Stimulated activated CD4-positive, alpha-beta T cell treated with anti-CD3 and anti-CD28 coated beads, TNF-alpha, amount 100 ng/mL, for 48 hours (primary cell): ENCODE results near the gene TRIM47.
"Not testable (repeated sequence)": the region's sequence is repeated elsewhere in the genome, so short reads cannot be mapped to it uniquely, and the experiment has no call there.

ENCODE experiments used
- DNase-seq, 3 donors: peaks; one replicate each; pipeline ENCODE4 v3.0.0-alpha.2; 2020; ENCODE audit warnings: low read depth in 3 of 3

The TRIM47 gene

GRCh38 chr17:75892556-75893224 is 14.3 kb upstream of the TRIM47 start:
- no peak for DNase-seq

- no peak for DNase-seq
These were observed 13.5 kb upstream of the TRIM47 start for GRCh38 chr17:75891605-75892555.

GRCh38 chr17:75891022-75891604 is 12.7 kb upstream of the TRIM47 start:
- no peak for DNase-seq

GRCh38 chr17:75889454-75889853 is 11.1 kb upstream of the TRIM47 start:
- no peak for DNase-seq

DNA sequence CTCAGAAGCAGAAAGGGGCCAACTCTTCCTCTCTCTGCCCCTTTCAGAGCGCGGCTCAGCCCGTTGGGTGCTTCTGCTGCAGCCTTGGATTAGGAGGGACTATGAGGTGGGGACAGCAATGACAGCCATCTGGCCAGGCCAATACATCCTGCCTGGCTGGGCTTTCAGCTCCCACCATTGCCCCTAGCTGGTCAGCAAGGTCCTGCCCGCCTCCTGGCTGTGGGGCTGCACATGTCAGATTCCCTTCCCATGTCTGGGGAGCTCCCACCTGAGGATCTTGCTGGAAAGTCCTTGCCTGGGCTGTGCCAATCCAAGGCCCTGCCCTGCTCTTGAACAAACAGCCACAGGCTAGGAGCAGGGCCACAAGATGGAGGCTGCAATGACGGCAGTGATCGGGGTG is 10.1 kb upstream of the TRIM47 start:
- no peak for DNase-seq

- not testable (repeated sequence) for DNase-seq
These were observed 7.5 kb upstream of the TRIM47 start for GRCh38 chr17:75885860-75886259.

DNA sequence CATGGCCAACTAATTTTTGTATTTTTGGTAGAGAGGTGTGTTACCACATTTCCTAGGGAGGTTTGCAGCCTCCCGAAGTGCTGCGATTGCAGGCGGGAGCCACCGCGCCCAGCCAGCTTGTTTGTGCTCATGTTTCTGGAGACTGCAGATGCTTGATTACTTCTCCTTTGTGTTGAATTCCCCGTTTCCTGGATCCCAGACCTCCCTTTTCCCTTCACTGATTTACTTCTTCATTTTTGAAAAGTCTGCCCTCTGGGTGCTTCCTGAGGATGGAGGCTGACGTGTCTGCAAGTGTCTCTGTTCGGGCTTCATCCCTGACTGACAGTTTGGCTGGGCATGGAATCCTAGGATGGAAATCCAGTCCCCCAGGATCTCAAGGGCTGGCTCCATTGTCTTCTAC is 7.0 kb upstream of the TRIM47 start:
- no peak for DNase-seq

DNA sequence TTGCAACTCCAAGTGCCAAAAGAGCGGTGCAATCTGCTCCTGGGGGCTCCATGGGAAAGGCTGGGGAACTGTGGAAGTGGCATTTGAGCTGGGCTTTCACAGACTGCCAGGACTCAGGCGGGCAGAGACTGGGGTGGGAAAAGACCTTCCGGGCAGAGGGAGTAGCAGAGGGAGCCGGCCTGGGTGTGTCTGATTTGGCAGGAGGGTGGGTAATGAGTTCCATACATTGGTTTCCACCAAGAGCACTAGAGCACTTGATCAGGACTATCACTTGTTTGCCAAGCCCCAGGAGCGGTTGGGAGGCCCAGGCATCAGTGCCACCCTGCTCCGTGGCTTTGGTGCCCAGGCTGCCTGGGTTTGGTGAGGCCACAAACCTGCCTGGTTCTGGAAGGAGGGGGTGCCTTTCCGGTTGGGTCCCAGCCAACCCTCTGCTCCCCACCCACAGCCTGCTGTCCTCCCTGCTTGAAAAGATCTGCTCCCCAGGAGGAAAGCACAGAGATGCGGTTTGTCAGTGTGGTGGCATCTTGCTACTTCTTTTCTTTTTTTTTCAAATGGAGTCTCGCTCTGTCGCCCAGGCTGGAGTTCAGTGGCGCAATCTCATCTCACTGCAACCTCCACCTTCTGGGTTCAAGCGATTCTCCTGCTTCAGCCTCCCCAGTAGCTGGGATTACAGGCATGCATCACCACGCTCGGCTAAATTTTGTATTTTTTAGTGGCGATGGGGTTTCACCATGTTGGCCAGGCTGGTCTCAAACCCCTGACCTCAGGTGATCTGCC is 3.5 kb upstream of the TRIM47 start:
- no peak for DNase-seq

DNA sequence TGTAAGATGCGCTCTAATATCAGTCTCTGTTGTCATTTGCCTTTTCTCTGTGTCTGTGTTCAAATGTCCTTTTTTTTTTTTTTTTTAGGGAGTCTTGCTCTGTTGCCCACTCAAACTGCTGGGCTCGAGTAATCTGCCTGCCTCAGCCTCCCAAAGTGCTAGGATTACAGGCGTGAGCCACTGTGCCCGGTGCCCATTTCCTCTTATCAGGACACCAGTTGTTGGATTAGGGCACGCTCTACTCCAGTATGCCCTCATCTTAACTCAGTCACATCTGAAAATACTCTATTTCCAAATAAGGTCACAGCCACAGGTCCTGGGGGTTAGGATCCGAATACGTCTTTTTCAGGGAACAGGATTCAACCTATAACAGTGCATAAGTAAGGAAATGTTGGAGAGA is 1.9 kb upstream of the TRIM47 start:
- no peak for DNase-seq

GRCh38 chr17:75877752-75878173 is 618 bp downstream of the TRIM47 start:
- peak in 2 of 3 donors; percentile 55 to 56 for DNase-seq

GRCh38 chr17:75876938-75877751 is 1.2 kb downstream of the TRIM47 start:
- no peak for DNase-seq

DNA sequence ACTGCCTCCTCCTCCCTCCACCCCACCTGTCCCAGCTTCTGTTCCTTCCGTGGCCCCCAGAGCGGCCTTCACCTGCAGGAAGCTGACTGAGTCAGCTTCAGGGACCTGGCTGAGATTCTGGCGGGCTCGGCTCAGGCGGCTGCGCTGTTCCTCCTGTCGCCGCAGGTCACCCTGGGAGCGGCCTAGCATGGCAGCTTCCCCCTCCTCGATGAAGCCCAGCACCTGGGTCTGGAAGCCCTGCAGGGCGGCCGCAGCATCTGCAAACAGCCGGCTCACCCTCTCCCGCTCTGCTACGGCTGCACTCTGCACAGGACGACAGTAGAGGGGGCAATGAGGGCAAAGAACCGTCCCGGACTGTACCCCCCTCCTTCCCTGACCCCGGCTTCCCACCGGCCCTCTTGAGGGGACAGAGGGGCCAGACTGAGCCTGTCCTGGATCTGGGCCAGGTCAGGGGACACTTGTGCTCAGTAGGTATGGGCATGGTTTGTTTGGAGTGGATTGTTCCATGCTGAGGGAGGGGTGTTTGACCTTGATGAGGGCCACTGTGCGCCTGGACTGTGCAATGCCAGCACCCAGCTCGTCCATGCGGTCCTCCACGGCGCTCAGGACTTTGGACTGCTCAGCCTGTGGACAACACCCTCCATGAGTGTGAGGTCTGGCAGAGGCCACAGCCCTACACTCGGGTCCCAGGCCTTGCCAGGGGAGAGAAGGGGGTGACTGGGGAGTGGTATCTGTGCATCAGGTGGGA is 2.0 kb downstream of the TRIM47 start:
- DNase-seq = peak in 1 of 3 donors; percentile 64

GRCh38 chr17:75875940-75876189 is 2.5 kb downstream of the TRIM47 start:
- no peak for DNase-seq

GRCh38 chr17:75875182-75875939 is 3.0 kb downstream of the TRIM47 start:
- DNase-seq = no peak

DNA sequence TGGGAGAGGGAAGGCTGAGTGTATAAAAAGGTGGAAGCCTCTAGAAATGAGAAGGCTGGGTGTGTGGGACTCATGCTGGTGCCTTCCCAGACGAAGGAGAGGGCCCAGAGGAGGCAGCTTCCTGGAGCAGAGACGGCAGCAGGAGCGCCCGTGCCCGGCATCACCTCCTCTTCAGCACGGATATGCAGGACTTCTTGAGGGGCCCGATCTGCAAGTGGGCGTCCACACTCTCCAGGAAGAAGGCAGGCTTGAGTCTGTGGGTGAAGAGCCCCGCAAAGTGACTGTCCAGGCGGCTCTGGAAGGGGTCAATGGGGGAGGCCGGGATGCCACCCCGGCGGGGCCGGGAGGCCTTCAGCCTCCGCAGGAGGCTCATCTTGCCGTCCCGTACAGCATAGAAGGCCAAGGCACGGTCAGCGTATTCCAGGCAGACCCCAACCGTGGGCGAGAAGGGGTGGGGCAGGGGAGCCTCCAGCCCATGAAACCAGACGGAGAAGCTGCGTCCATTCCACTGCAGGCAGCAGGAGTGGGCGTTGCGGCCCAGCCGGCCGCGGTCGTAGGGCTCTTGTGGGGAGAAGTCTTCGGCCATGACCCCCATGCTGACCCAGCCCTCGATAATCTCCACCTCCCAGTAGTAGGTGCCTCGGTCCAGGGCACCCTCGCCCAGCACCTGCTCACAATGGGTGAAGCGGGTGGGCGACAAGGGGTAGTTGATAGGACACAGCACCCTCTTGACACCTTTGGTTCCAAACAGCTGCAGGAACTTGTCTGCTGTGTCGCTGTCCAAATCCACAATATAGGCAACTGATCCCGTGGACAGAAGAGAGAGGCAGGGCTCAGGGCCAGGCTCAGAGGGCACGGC is 3.8 kb downstream of the TRIM47 start:
- DNase-seq = no peak

DNA sequence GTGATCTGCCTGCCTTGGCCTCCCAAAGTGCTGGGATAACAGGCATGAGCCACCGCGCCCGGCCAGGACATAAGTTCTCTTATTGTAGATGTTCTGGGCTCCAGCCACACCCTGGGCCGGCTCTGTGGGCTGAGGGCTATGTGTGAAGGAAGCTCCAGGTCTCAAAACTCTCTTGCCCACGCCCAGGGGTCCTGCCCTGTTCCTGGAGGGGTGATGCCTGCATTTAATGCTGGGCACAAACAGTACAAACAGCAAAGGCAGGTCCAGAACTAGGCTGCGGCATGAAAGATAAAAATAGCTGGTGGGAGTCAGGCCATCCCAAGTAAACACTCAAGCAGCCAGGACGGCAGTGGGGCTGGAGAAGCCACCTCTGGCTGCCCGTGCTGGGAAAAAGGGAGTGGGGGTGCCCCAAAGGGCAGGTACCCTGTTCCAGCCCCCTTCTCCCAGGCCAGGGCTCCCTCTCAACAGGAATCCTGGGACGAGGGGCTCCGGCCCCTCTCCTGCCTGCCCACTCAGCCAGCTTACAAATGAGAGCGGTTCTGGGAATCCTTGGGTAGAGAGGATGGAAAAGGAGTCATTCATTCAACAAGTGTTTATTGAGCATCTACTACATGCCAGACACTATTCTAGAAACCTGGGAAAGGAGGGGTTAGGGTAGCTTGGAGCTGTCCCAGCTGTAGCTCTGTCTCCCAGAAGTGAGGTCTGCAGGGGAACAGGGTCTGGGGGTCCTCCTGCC is 4.6 kb downstream of the TRIM47 start:
- no peak for DNase-seq

DNA sequence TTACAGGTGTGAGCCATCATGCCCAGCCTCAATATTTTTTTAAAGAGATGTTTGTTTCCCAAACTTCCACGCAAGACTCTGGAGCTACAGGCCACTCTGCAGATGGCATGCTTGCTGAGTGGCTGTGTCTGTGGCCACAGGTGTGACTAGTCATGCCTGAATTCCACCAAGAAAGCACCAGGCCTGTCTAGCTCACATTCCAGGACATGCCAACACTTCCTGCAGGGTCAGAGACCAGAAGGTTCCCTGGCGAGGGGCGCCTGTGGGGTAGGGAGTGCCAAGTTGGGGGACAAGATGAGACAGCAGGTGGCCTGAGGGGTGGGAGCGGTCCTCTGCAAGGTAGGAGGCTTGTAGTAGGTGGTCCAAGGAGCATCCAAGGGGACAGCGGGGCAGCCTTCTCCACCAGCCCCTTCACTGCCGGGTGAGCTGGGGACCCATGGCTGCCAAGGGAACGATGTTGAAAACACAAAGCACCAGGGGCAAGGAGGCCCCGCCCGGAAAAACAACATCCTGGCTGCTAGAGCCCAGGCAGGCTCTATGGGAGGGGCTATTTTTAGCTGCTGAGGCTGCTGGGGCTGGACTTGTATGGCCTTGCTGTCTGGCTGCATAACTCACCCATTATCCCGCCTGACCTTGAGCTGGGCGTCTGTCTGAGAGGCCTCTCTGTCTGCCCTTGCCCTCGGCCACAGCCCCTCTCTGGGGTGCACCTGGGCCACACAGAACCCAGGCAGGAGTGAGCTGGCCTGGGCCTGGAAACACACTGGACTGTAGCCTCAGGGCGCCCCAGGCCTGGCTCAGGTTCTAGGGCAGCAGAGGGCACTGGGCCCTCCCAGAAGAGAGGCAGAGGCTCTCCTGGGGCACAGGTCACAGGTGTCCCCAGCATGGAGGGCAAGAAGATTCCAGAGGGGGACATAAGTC is 5.7 kb downstream of the TRIM47 start:
- DNase-seq = no peak
